Common myeloid progenitor, CD34-positive (primary cell): ENCODE results near the gene RERE.

Source experiments
- CTCF ChIA-PET: fragments of 350-600 bp; sonication (Branson Sonifier 250); formaldehyde crosslinking; loops from one replicate; lab custom pipeline; 2021; ENCODE audit warnings: antibody characterized with exemption; lab: Charles Lee
- POLR2A ChIA-PET: fragments of 350-600 bp; sonication (Branson Sonifier 250); formaldehyde crosslinking; loops from one replicate; lab custom pipeline; 2021; ENCODE audit warnings: antibody characterized with exemption; lab: Charles Lee
- DNase-seq, 3 donors: peaks; one replicate each; pipeline versions ENCODE4 v3.0.0 to v3.0.0-alpha.2; 2013
- H3K27ac ChIP-seq, 2 experiments: 1 replicate in 1 of 2; 2 replicates in 1 of 2; pipeline ENCODE4 v1.7.0; 2013; ENCODE audit warnings: inconsistent platforms in 2 of 2, low read length in 2 of 2, mild to moderate bottlenecking in 2 of 2, low read depth in 1 of 2, moderate library complexity in 1 of 2; ENCODE audit not compliant: severe bottlenecking in 2 of 2, insufficient read depth in 1 of 2, poor library complexity in 1 of 2
- H3K27me3 ChIP-seq, 5 experiments: replicated peaks in 2 of 5; 1 replicate in 3 of 5; 2 replicates in 2 of 5; pipeline versions ENCODE4 v1.6.1 to v1.7.0; 2013; ENCODE audit warnings: low read length in 4 of 5, mild to moderate bottlenecking in 2 of 5, moderate library complexity in 2 of 5, inconsistent platforms in 1 of 5; ENCODE audit not compliant: insufficient read depth in 5 of 5, control insufficient read depth in 4 of 5
- H3K36me3 ChIP-seq, 4 experiments: 1 replicate in 2 of 4; 2 replicates in 2 of 4; pipeline versions ENCODE4 v1.6.1 to v1.7.0; 2013; ENCODE audit warnings: low read length in 3 of 4, control low read depth in 1 of 4, mild to moderate bottlenecking in 1 of 4; ENCODE audit not compliant: control insufficient read depth in 4 of 4, insufficient read depth in 4 of 4
- H3K4me1 ChIP-seq, 4 experiments: 1 replicate in 3 of 4; 2 replicates in 1 of 4; pipeline versions ENCODE4 v1.6.1 to v1.7.1; 2013; ENCODE audit warnings: low read length in 3 of 4, mild to moderate bottlenecking in 3 of 4, control low read depth in 1 of 4, inconsistent platforms in 1 of 4, moderate library complexity in 1 of 4; ENCODE audit not compliant: control insufficient read depth in 4 of 4, insufficient read depth in 4 of 4; ENCODE audit errors: control extremely low read depth in 1 of 4
- H3K4me3 ChIP-seq, 7 experiments: 1 replicate in 4 of 7; 2 replicates in 3 of 7; pipeline versions ENCODE4 v1.5.1 to v1.7.0; 2013; ENCODE audit warnings: mild to moderate bottlenecking in 7 of 7, low read length in 6 of 7, moderate library complexity in 6 of 7, inconsistent platforms in 2 of 7, low read depth in 2 of 7, control low read depth in 1 of 7; ENCODE audit not compliant: insufficient read depth in 4 of 7, control insufficient read depth in 1 of 7; ENCODE audit errors: extremely low read depth in 1 of 7
- H3K9me3 ChIP-seq, 5 experiments: 1 replicate in 4 of 5; 2 replicates in 1 of 5; pipeline versions ENCODE4 v1.6.1 to v1.7.1; 2013; ENCODE audit warnings: low read length in 4 of 5, mild to moderate bottlenecking in 2 of 5, inconsistent platforms in 1 of 5, low read depth in 1 of 5, moderate library complexity in 1 of 5; ENCODE audit not compliant: control insufficient read depth in 4 of 5, insufficient read depth in 2 of 5; ENCODE audit errors: control extremely low read depth in 1 of 5
- WGBS: methylation state at CpG from one replicate; pipeline ENCODE4 v1.1.5; 2013; ENCODE audit not compliant: insufficient coverage; 5-methylcytosine and 5-hydroxymethylcytosine counted together

Gene RERE

GRCh38 chr1:8410791-8411190 lies 406.6 kb downstream of the RERE start:
- DNase-seq = no peak
- ChIA-PET POLR2A (interaction anchor here (1.6 kb wide), 1 partner anchor 11 kb away, joined by 5 read pairs; no protein-coding TSS in a partner anchor), CTCF (interaction anchor here (0.9 to 2.5 kb wide), 5 partner anchors 10 to 39 kb away, joined by 3 to 29 read pairs (median 6); no protein-coding TSS in a partner anchor)
- H3K9me3 ChIP-seq = no peaks in the 10 kb centered on the region
- H3K4me1 ChIP-seq = peaks cover 0 to 28% (median 19%) of the 10 kb centered on the region in 4 experiments
- no peaks in the 10 kb centered on the region for H3K27me3 ChIP-seq
- H3K4me3 ChIP-seq = peak overlapping the region in 1 of 7 experiments; percentile 13
- 100% methylated on average over 3 of the region's 3 CpGs for WGBS
- H3K36me3 ChIP-seq = peaks cover 6 to 63% (median 22%) of the 10 kb centered on the region in 4 experiments
- no peak overlapping the region for H3K27ac ChIP-seq

- Histone ChIP-seq H3K27me3 (no peaks in the 10 kb centered on the region), H3K36me3 (peaks cover 5 to 61% (median 22%) of the 10 kb centered on the region in 4 experiments), H3K27ac (peak overlapping the region in 1 of 2 experiments; percentile 69), H3K9me3 (no peaks in the 10 kb centered on the region), H3K4me3 (peak overlapping the region in 3 of 7 experiments; percentile 2 to 25 (median 25)), H3K4me1 (peaks cover 0 to 28% (median 19%) of the 10 kb centered on the region in 4 experiments)
- no peak for DNase-seq
- ChIA-PET CTCF (interaction anchor here (0.9 to 2.5 kb wide), 20 partner anchors 7 to 318 kb away, joined by 3 to 29 read pairs (median 4); no protein-coding TSS in a partner anchor), POLR2A (interaction anchor here (0.7 to 1.6 kb wide), 2 partner anchors 8 to 12 kb away, joined by 3 to 5 read pairs; no protein-coding TSS in a partner anchor)
- 80% methylated on average over 1 of the region's 3 CpGs for WGBS
These were observed 407.8 kb downstream of the RERE start for GRCh38 chr1:8409606-8410005.

GRCh38 chr1:8409106-8409505 lies 408.3 kb downstream of the RERE start:
- Histone ChIP-seq H3K36me3 (peaks cover 5 to 60% (median 22%) of the 10 kb centered on the region in 4 experiments), H3K27ac (peak overlapping the region in 1 of 2 experiments; percentile 69), H3K4me1 (peaks cover 0 to 28% (median 19%) of the 10 kb centered on the region in 4 experiments), H3K4me3 (peak overlapping the region in 3 of 7 experiments; percentile 2 to 25 (median 25)), H3K27me3 (no peaks in the 10 kb centered on the region), H3K9me3 (no peaks in the 10 kb centered on the region)
- ChIA-PET CTCF (interaction anchor here (0.6 to 2.5 kb wide), 24 partner anchors 8 to 319 kb away, joined by 3 to 29 read pairs (median 4); no protein-coding TSS in a partner anchor), POLR2A (interaction anchor here (0.7 to 1.6 kb wide), 2 partner anchors 9 to 12 kb away, joined by 3 to 5 read pairs; no protein-coding TSS in a partner anchor)
- DNase-seq = peak; percentile 80 to 90 (median 85)
- WGBS = 2% methylated on average over 5 of the region's 6 CpGs

GRCh38 chr1:8408151-8408839 lies 409.1 kb downstream of the RERE start:
- H3K36me3 ChIP-seq = peaks cover 5 to 55% (median 20%) of the 10 kb centered on the region in 4 experiments

GRCh38 chr1:8407652-8408051 lies 409.8 kb downstream of the RERE start:
- no peaks in the 10 kb centered on the region for H3K27me3 ChIP-seq
- no peak for DNase-seq
- CTCF ChIA-PET = interaction anchor here (0.9 to 1.9 kb wide), 9 partner anchors 11 to 264 kb away, joined by 3 to 6 read pairs (median 3); no protein-coding TSS in a partner anchor
- no peaks in the 10 kb centered on the region for H3K9me3 ChIP-seq
- no peak overlapping the region for H3K4me3 ChIP-seq
- no peak overlapping the region for H3K27ac ChIP-seq
- peaks cover 5 to 51% (median 17%) of the 10 kb centered on the region in 4 experiments for H3K36me3 ChIP-seq
- 95% methylated on average over 5 of the region's 5 CpGs for WGBS
- peaks cover 0 to 26% (median 18%) of the 10 kb centered on the region in 4 experiments for H3K4me1 ChIP-seq
- POLR2A ChIA-PET = no interaction called here

More at GRCh38 chr1:8408151-8408839, 409.1 kb downstream of the RERE start:
- H3K27me3 ChIP-seq = no peaks in the 10 kb centered on the region
- 83% methylated on average over 3 of the region's 9 CpGs for WGBS
- peaks cover 0 to 28% (median 19%) of the 10 kb centered on the region in 4 experiments for H3K4me1 ChIP-seq
- DNase-seq = no peak
- CTCF ChIA-PET = interaction anchor here (0.6 to 2.5 kb wide), 21 partner anchors 11 to 162 kb away, joined by 3 to 29 read pairs (median 4); no protein-coding TSS in a partner anchor
- H3K9me3 ChIP-seq = no peaks in the 10 kb centered on the region
- H3K27ac ChIP-seq = peak overlapping the region in 1 of 2 experiments; percentile 69
- POLR2A ChIA-PET = no interaction called here
- no peak overlapping the region for H3K4me3 ChIP-seq

GRCh38 chr1:8406960-8407359 lies 410.5 kb downstream of the RERE start:
- H3K27ac ChIP-seq = no peak overlapping the region

More at GRCh38 chr1:8406960-8407359, 410.5 kb downstream of the RERE start:
- H3K4me1 ChIP-seq = peaks cover 0 to 26% (median 16%) of the 10 kb centered on the region in 4 experiments
- H3K9me3 ChIP-seq = no peaks in the 10 kb centered on the region
- H3K36me3 ChIP-seq = peaks cover 8 to 51% (median 21%) of the 10 kb centered on the region in 4 experiments
- WGBS = 100% methylated on average over 3 of the region's 4 CpGs
- no peaks in the 10 kb centered on the region for H3K27me3 ChIP-seq
- no peak overlapping the region for H3K4me3 ChIP-seq
- ChIA-PET CTCF (interaction anchor here (1.1 to 1.9 kb wide), 7 partner anchors 10 to 265 kb away, joined by 3 to 6 read pairs (median 3); no protein-coding TSS in a partner anchor), POLR2A (no interaction called here)
- no peak for DNase-seq
